Loucy (cell line): ENCODE data around the gene ARID1B.

Experiments used
- H2AFZ ChIP-seq: fragments of 200-600 bp; sonication (generic); 2 replicates; pipeline ENCODE4 v1.6.0; 2016; ENCODE audit warnings: antibody characterized with exemption, mild to moderate bottlenecking, low read length, moderate library complexity
- H3F3A ChIP-seq: fragments of 200-600 bp; 2 replicates; pipeline ENCODE4 v1.6.0; 2016; ENCODE audit warnings: antibody characterized with exemption, low read depth, mild to moderate bottlenecking
- H3K27me3 ChIP-seq: fragments of 200-600 bp; sonication (generic); 2 replicates; pipeline ENCODE4 v1.6.1; 2014; ENCODE audit warnings: low read length, mild to moderate bottlenecking; ENCODE audit not compliant: insufficient read depth, poor library complexity, severe bottlenecking
- H3K36me3 ChIP-seq: fragments of 200-600 bp; sonication (generic); 2 replicates; pipeline ENCODE4 v1.6.1; 2016; ENCODE audit warnings: low read length; ENCODE audit not compliant: insufficient read depth
- H3K4me1 ChIP-seq: fragments of 200-600 bp; sonication (generic); 2 replicates; pipeline ENCODE4 v1.5.1; 2014; ENCODE audit warnings: low read length, mild to moderate bottlenecking; ENCODE audit not compliant: insufficient read depth, poor library complexity, severe bottlenecking
- H3K4me2 ChIP-seq: fragments of 200-600 bp; sonication (generic); 2 replicates; pipeline ENCODE4 v1.6.0; 2014; ENCODE audit warnings: antibody characterized with exemption, low read length, low read depth, mild to moderate bottlenecking; ENCODE audit not compliant: poor library complexity, severe bottlenecking
- H3K4me3 ChIP-seq: fragments of 200-600 bp; sonication (generic); 2 replicates; pipeline ENCODE4 v1.5.1; 2014; ENCODE audit warnings: low read length, mild to moderate bottlenecking, mixed read lengths; ENCODE audit not compliant: poor library complexity, severe bottlenecking
- H3K79me2 ChIP-seq: fragments of 200-600 bp; sonication (generic); 2 replicates; pipeline ENCODE4 v1.6.1; 2014; ENCODE audit warnings: low read length; ENCODE audit not compliant: insufficient read depth
- H3K9ac ChIP-seq: fragments of 200-600 bp; sonication (generic); 2 replicates; pipeline ENCODE4 v1.6.0; 2014; ENCODE audit warnings: mild to moderate bottlenecking, low read depth, low read length, moderate library complexity; ENCODE audit not compliant: poor library complexity, severe bottlenecking
- H3K9me2 ChIP-seq: fragments of 200-600 bp; sonication (generic); replicated peaks from 2 replicates; pipeline ENCODE4 v1.6.1; 2016; ENCODE audit warnings: low read depth, low read length, mixed read lengths
- H3K9me3 ChIP-seq: fragments of 200-600 bp; sonication (generic); 2 replicates; pipeline ENCODE4 v1.6.1; 2014; ENCODE audit warnings: mild to moderate bottlenecking, antibody characterized with exemption, low read length, low read depth; ENCODE audit not compliant: insufficient read depth
- H4K20me1 ChIP-seq: fragments of 200-600 bp; sonication (generic); 2 replicates; pipeline ENCODE4 v1.6.0; 2014; ENCODE audit warnings: antibody characterized with exemption, low read length, mild to moderate bottlenecking; ENCODE audit not compliant: insufficient read depth, poor library complexity, severe bottlenecking
- EZH2phosphoT487 ChIP-seq: fragments of 200-600 bp; IDR thresholded peaks from 2 replicates; pipeline ENCODE4 v1.6.1; 2018; ENCODE audit warnings: antibody characterized with exemption, mild to moderate bottlenecking, moderate library complexity, borderline replicate concordance
- TF ChIP-seq, protein P1 (sequence below): fragments of 200-600 bp; sonication (generic); conservative IDR thresholded peaks from 2 replicates; pipeline ENCODE4 v1.5.1; 2014; ENCODE audit warnings: mild to moderate bottlenecking, antibody characterized with exemption, low read length

The ARID1B gene

DNA sequence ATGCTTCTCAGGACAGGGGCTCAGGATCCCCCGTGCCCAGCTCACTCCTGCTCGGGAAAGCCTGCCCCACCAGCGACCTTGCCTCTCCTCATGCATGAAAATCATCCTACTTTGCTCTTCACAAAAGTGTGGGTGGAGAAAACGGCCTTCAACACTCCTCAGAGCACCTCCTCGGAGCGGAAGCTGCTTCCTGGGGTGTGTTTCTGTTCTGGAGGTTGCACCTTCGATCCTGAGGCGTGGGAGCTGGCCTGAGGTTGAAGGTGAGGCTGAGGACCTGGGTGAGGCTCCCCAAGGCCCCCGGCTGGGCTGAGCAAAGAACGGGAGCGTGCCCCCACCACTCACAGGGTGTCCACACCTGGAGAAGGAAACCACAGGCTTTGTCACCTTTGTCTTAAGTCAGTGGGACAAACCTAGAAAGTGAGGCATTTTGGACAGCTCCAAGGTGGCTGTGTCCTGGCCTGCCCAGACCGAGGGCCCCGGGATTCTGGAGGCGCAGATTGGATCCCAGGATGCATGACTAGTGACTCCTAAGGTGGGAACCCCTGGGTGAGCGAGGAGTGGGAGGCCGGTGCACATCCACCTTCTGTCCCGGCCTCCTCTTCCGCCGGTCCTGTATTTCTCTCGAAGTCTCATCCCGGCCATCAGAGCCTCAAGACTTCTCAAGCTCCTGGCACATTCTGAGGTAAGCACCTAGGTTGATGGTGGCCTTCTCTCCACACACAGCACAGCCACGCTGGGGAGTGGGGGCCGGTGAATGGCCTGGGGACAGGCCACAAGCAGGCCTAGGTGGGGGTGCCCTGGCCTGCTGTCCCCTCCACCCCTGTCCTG, 441.4 kb downstream of the ARID1B start:
- H3K9me3 ChIP-seq = no peaks in the 10 kb centered on the region
- H3K27me3 ChIP-seq = no peaks in the 10 kb centered on the region
- peaks cover 33% of the 10 kb centered on the region for H3K4me1 ChIP-seq
- no peak overlapping the region for H3K4me2 ChIP-seq
- H3K36me3 ChIP-seq = no peaks in the 10 kb centered on the region
- no peak overlapping the region for H3K4me3 ChIP-seq
- H3F3A ChIP-seq = no peaks in the 10 kb centered on the region
- no peaks in the 10 kb centered on the region for H4K20me1 ChIP-seq
- no peaks in the 10 kb centered on the region for H3K9me2 ChIP-seq
- H3K9ac ChIP-seq = no peak overlapping the region
- no peak overlapping the region for H2AFZ ChIP-seq
- peaks cover 7% of the 10 kb centered on the region; the same call in 1 of the 2 replicates for H3K79me2 ChIP-seq
- TF ChIP-seq, protein P1, sequence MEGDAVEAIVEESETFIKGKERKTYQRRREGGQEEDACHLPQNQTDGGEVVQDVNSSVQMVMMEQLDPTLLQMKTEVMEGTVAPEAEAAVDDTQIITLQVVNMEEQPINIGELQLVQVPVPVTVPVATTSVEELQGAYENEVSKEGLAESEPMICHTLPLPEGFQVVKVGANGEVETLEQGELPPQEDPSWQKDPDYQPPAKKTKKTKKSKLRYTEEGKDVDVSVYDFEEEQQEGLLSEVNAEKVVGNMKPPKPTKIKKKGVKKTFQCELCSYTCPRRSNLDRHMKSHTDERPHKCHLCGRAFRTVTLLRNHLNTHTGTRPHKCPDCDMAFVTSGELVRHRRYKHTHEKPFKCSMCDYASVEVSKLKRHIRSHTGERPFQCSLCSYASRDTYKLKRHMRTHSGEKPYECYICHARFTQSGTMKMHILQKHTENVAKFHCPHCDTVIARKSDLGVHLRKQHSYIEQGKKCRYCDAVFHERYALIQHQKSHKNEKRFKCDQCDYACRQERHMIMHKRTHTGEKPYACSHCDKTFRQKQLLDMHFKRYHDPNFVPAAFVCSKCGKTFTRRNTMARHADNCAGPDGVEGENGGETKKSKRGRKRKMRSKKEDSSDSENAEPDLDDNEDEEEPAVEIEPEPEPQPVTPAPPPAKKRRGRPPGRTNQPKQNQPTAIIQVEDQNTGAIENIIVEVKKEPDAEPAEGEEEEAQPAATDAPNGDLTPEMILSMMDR = no peak
- no peak for TF ChIP-seq EZH2phosphoT487

DNA sequence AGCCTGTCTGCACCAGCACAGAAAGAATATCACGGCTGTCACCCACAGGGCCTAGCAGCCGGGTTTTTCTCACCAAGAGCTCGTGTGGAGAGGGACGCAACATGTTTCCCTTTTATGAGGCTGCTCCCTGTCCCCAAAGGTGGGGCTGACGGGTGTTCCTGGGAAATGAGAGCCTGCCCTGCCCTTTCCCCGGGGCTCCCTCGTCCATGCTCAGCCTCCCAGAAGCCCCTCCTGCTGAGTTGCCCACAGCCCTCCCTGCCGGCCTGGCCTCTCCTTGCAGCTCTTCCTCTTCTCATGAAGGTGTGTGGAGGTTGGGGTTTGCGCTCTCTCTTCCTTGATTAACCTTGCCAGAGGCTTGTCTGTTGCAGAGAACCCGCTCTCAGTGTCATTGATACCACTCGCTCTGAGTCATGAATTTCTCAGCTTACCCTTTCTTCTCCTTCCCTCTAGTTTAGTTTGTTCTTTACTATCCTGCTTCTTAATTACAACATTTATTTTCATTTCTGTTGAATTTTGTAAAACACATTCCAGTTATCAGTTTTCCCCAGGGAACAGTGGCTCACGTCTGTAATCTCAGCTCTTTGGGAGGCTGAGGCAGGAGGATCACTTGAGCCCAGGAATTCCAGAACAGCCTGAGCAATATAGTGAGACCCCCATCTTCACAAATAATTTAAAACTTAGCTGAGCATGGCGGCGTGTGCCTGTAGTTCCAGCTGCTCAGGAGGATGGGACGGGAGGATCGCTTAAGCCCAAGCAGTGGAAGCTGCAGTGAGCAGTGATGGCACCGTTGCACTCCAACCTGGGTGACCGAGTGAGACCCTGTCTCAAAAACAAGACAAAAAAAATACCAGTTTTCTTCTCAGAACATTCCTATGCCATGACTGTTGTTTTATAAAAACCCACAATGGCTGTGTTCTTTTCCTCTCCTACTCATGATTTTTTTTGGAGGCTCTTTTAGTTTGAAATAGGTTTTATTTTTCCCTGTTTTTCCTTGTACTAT, 442.3 kb downstream of the ARID1B start:
- Histone ChIP-seq H3K36me3 (no peaks in the 10 kb centered on the region), H3F3A (no peaks in the 10 kb centered on the region), H3K4me2 (peak overlapping the region; percentile 77), H3K9me3 (no peaks in the 10 kb centered on the region), H3K79me2 (peaks cover 7% of the 10 kb centered on the region; the same call in 1 of the 2 replicates), H3K4me1 (peaks cover 34% of the 10 kb centered on the region), H3K9me2 (no peaks in the 10 kb centered on the region), H3K4me3 (peak overlapping the region; percentile 95), H4K20me1 (no peaks in the 10 kb centered on the region), H2AFZ (no peak overlapping the region), H3K27me3 (no peaks in the 10 kb centered on the region), H3K9ac (peak overlapping the region; percentile 96)
- no peak for TF ChIP-seq EZH2phosphoT487
- TF ChIP-seq, protein P1 = no peak

DNA sequence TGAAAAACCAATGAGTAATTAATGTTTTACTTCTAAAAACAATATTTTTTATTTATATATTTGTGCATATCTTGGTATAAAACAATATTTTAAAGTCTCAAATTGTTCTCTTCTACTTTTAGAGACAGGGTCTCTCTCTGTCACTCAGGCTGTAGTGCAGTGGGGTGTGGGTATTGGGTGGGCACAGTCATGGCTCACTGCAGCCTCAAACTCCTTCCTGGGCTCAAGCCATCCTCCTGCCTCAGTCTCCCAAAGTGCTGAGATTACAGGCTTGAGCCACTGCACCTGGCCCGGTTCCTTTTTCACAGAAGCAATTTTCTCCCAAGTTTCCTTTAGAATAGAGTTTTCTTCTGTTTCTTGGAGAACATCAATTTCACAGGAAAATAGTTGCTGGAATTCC, 443.3 kb downstream of the ARID1B start:
- Histone ChIP-seq H3K9me3 (no peaks in the 10 kb centered on the region), H3K36me3 (no peaks in the 10 kb centered on the region), H3K4me2 (peak overlapping the region; percentile 77), H3K4me1 (peaks cover 34% of the 10 kb centered on the region), H4K20me1 (no peaks in the 10 kb centered on the region), H3K79me2 (peaks cover 7% of the 10 kb centered on the region; the same call in 1 of the 2 replicates), H3K9me2 (no peaks in the 10 kb centered on the region), H3K4me3 (peak overlapping the region; percentile 95), H3K27me3 (no peaks in the 10 kb centered on the region), H3K9ac (peak overlapping the region; percentile 96), H3F3A (no peaks in the 10 kb centered on the region), H2AFZ (peak overlapping the region; percentile 89)
- TF ChIP-seq, protein P1 = no peak
- TF ChIP-seq EZH2phosphoT487 = no peak
